ENCODE results near the gene ZNF385C.
A peak's percentile ranks its signal among the peaks of the same experiment; 100 is the strongest.

Gene ZNF385C

DNA sequence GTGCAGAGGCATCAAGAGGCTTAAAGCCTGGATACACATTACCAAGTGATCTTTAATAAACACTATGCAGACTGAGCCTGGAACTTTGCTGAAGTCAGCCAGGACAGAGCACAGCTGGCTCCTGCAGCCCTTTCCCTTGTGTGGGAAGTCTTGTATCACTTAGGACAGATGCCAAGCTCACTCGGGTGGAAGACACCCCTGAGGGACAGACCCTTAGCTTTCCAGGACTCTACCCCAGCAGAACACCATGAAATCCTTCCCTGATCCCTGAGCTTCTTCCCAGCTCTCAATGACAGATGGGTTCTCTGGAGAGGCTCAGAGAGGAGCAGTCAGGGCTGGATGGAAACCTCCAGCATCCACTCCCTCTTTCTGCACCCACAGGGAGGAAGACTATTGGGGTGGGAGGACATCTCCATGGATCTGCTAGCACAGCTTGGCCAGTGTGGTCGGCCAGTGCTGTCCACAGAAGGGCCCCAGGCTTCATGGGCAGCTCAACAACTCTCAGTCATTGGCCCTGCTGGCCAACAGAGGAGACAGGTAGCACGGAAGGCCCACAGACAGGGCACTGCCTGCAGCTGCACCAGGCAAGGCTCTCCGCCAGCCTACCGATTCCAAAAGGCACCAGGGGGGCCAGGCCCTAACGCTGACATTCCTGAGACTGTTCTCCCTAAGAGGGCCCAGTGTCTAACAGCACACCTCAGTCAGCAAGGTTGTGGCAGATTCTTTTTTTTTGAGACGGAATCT is 40.6 kb upstream of the ZNF385C start:
- no peak for DNase-seq (ENCODE audit: low spot score)
- TF ChIP-seq, protein P1, sequence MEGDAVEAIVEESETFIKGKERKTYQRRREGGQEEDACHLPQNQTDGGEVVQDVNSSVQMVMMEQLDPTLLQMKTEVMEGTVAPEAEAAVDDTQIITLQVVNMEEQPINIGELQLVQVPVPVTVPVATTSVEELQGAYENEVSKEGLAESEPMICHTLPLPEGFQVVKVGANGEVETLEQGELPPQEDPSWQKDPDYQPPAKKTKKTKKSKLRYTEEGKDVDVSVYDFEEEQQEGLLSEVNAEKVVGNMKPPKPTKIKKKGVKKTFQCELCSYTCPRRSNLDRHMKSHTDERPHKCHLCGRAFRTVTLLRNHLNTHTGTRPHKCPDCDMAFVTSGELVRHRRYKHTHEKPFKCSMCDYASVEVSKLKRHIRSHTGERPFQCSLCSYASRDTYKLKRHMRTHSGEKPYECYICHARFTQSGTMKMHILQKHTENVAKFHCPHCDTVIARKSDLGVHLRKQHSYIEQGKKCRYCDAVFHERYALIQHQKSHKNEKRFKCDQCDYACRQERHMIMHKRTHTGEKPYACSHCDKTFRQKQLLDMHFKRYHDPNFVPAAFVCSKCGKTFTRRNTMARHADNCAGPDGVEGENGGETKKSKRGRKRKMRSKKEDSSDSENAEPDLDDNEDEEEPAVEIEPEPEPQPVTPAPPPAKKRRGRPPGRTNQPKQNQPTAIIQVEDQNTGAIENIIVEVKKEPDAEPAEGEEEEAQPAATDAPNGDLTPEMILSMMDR (IDR thresholded peaks at IDR 0.05; ENCODE audit: borderline replicate concordance, control extremely low read depth, extremely low read depth, insufficient read depth, missing control alignments): no peak
- in situ Hi-C loops (cut with MboI; ENCODE audit: low sequenced_read_pairs, unreplicated experiment): no loop called here

DNA sequence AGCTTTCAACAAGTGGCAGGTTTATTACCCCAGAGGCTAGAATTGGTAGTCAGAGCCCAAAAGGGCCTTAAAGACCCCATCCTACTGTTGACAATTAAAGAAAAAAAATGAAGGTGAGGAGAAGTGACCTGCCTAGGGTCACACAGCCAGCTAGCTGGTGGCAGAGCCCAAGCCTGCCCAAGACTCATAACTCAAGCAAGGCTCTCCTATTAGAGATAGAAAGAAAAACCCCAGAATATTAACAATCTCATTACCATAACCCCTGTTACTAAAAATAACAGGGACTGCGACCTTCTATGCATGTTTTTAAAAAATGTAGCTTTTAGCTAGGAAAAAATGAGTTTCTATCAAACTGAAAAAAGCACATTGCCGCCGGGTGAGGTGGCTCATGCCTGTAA is 38.4 kb upstream of the ZNF385C start:
- in situ Hi-C loops (cut with MboI; ENCODE audit: low sequenced_read_pairs, unreplicated experiment): no loop called here
- TF ChIP-seq, protein P1 (IDR thresholded peaks at IDR 0.05; ENCODE audit: borderline replicate concordance, control extremely low read depth, extremely low read depth, insufficient read depth, missing control alignments): no peak
- no peak for DNase-seq (ENCODE audit: low spot score)

DNA sequence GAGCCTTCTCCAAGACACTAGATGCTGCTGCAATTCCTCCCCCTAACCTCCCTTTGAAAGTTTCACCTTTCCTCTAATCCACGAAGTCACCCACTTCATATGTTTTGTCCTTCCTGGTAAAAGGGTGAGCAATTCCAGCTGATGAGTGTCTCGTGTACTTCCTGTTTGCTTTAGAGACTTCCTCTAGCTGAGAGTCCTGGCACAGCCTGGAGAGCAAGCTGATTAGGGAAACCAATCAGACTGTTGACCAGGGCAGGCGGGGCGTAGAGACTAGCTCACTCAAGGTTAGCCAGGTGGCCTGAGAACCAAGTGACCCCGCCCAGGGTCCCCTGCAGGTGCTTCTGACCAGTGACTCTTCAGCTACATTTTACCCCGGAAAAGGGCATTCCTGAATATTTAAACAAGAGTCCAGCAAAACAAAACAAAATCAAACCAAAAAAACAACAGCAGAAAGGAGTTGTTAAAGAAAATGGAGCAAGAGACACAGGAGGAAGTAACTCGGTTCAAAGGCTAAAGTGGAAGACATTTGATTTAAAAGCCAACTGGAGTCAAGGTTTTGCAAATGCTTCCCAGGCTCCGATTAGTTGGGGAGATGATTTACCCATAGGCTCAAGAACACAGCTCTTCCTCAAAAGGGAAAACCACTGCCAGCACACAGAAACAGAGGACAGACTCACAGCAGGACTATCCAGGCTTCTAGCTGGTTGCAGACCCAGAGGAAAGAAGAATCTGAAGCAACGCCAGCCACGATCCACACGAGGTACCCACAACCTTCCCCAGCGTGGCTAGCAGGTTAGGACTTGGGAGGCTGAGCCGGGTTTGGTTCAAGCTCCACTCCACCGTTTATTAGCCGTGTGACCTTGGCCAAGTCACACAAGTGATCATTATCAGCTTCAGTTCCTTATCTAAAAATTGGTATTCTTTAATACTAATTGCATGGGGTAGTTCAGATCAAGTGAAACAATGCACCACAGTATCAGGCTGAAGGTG is 37.7 kb upstream of the ZNF385C start:
- TF ChIP-seq, protein P1 (IDR thresholded peaks at IDR 0.05; ENCODE audit: borderline replicate concordance, control extremely low read depth, extremely low read depth, insufficient read depth, missing control alignments): no peak
- DNase-seq (ENCODE audit: low spot score): no peak
- in situ Hi-C loops (cut with MboI; ENCODE audit: low sequenced_read_pairs, unreplicated experiment): no loop called here

DNA sequence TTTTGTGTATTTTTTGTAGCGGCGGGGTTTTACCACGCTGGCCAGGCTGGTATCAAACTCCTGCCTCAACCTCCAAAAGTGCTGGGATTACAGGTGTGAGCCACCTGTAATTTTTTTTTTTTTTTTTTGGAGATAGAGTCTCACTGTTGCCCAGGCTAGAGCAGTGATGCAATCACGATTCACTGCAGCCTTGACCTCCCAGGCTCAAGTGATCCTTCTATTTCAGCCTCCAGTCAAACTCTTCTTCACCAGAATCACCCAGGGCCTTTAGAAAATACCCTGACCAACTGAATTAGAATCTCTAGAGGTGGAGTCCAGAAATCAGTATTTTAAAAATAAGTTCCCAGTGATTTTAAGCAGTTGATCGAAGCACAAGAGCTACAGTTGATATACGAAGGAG is 36.9 kb upstream of the ZNF385C start:
- DNase-seq (ENCODE audit: low spot score): no peak
- in situ Hi-C loops (cut with MboI; ENCODE audit: low sequenced_read_pairs, unreplicated experiment): no loop called here
- TF ChIP-seq, protein P1 (IDR thresholded peaks at IDR 0.05; ENCODE audit: borderline replicate concordance, control extremely low read depth, extremely low read depth, insufficient read depth, missing control alignments): no peak

DNA sequence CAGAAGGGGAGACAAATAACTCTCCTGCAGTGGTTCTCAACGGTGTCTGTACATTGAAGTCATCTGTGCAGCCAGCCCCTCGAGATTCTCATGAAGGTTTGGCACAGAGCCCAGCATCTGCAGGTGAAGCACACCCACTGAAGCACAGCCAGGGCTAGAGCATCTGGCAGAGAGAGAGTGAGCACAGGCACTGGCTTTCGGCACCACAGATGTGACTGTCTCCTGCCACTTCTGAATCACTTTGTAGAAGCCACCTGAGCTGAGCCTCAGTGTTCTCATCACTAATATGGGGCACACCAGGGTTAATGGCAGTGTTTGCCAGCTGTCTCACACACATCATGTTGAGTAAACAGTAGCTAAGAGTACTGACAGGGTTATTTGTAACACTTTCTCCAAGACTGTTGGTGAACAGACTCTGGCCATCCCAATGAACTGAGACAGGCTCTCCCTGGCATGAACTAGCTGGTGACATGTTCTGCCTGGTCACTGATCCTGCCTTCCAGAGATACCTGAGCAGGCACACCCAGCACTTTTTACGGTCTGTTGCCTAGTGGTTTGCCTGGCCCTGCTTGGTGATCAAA is 35.3 kb upstream of the ZNF385C start:
- TF ChIP-seq, protein P1 (IDR thresholded peaks at IDR 0.05; ENCODE audit: borderline replicate concordance, control extremely low read depth, extremely low read depth, insufficient read depth, missing control alignments): no peak
- DNase-seq (ENCODE audit: low spot score): peak; percentile 61
- in situ Hi-C loops (cut with MboI; ENCODE audit: low sequenced_read_pairs, unreplicated experiment): no loop called here

DNA sequence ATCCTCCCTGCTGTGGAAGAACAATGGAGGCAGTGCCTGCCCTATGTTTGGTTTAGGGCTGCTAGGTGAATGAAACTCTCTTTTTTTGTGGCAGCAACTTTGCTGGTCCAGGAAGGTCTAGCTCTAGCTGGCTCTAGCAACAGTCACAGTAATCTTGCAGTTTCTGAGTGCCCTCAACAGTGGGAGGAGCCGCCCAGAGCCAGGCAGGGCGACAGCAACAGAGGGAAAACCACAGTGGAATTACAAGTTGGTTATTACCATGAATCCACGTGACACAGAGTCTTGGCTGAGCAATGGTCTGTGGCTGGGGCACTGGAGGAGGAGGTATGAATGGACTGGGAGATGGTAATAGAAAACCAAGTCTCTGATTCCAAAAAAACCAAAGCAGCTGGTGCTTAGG is 34.7 kb upstream of the ZNF385C start:
- DNase-seq (ENCODE audit: low spot score): no peak
- in situ Hi-C loops (cut with MboI; ENCODE audit: low sequenced_read_pairs, unreplicated experiment): no loop called here

More for the DNA sequence above, 34.7 kb upstream of the ZNF385C start:
- TF ChIP-seq, protein P1 (IDR thresholded peaks at IDR 0.05; ENCODE audit: borderline replicate concordance, control extremely low read depth, extremely low read depth, insufficient read depth, missing control alignments): no peak
